Measurements from ENCODE around the gene KRTAP10-9. TPM values are rescaled to one million over a fixed set of nuclear protein-coding genes. Genes with fewer than 3 reads are reported as not detected.

KRTAP10-9 gene
- total RNA-seq, 1 donor from 2014 or later = not detected

DNA sequence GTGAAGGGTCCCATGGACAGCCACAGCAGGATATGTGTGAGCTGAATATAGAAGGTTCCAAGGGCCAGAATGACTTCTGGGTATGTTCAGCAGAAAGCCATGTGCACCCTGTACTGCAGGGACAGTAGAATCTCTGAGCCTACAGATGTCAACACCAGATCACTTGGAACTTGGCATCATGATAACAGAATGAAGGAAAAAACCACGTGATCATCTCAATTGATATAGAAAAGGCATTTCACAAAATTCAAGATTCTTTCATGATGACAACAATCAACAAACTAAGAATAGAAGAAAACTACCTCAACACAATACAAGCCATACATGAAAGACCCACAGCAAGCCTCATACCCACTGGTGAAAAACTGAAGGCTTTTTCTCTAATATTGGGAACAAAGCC, 40.7 kb downstream of the KRTAP10-9 start:
- Mint-ChIP-seq H3K27me3 (ENCODE audit: low read depth) (peaks cover 30% of the 10 kb centered on the region), H3K36me3 (ENCODE audit: low read depth) (no peaks in the 10 kb centered on the region), H3K27ac (ENCODE audit: unreplicated experiment) (no peak overlapping the region), H3K4me3 (ENCODE audit: unreplicated experiment) (no peak overlapping the region), H3K9me3 (ENCODE audit: low read depth) (peaks cover 31% of the 10 kb centered on the region), H3K4me1 (ENCODE audit: low read depth) (no peaks in the 10 kb centered on the region)
- TF ChIP-seq, protein P1, sequence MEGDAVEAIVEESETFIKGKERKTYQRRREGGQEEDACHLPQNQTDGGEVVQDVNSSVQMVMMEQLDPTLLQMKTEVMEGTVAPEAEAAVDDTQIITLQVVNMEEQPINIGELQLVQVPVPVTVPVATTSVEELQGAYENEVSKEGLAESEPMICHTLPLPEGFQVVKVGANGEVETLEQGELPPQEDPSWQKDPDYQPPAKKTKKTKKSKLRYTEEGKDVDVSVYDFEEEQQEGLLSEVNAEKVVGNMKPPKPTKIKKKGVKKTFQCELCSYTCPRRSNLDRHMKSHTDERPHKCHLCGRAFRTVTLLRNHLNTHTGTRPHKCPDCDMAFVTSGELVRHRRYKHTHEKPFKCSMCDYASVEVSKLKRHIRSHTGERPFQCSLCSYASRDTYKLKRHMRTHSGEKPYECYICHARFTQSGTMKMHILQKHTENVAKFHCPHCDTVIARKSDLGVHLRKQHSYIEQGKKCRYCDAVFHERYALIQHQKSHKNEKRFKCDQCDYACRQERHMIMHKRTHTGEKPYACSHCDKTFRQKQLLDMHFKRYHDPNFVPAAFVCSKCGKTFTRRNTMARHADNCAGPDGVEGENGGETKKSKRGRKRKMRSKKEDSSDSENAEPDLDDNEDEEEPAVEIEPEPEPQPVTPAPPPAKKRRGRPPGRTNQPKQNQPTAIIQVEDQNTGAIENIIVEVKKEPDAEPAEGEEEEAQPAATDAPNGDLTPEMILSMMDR (IDR thresholded peaks at IDR 0.05) = no peak
- no peak for DNase-seq (ENCODE audit: low spot score)

- peaks cover 36% of the 10 kb centered on the region for H3K9me3 Mint-ChIP-seq (ENCODE audit: low read depth)
- no peak overlapping the region for H3K27ac Mint-ChIP-seq (ENCODE audit: unreplicated experiment)
- H3K36me3 Mint-ChIP-seq (ENCODE audit: low read depth) = peaks cover 3% of the 10 kb centered on the region
- TF ChIP-seq, protein P1 (IDR thresholded peaks at IDR 0.05) = no peak
- peaks cover 31% of the 10 kb centered on the region for H3K27me3 Mint-ChIP-seq (ENCODE audit: low read depth)
- no peak for DNase-seq (ENCODE audit: low spot score)
- H3K4me1 Mint-ChIP-seq (ENCODE audit: low read depth) = no peaks in the 10 kb centered on the region
- no peak overlapping the region for H3K4me3 Mint-ChIP-seq (ENCODE audit: unreplicated experiment)
Observed at GRCh38 chr21:44670642-44671432, 43.9 kb downstream of the KRTAP10-9 start.

GRCh38 chr21:44671911-44672310, 45.0 kb downstream of the KRTAP10-9 start:
- H3K4me3 Mint-ChIP-seq (ENCODE audit: unreplicated experiment) = no peak overlapping the region
- no peak overlapping the region for H3K27ac Mint-ChIP-seq (ENCODE audit: unreplicated experiment)
- no peak for DNase-seq (ENCODE audit: low spot score)
- H3K36me3 Mint-ChIP-seq (ENCODE audit: low read depth) = peaks cover 3% of the 10 kb centered on the region
- H3K27me3 Mint-ChIP-seq (ENCODE audit: low read depth) = peaks cover 41% of the 10 kb centered on the region
- H3K4me1 Mint-ChIP-seq (ENCODE audit: low read depth) = no peaks in the 10 kb centered on the region
- H3K9me3 Mint-ChIP-seq (ENCODE audit: low read depth) = peaks cover 36% of the 10 kb centered on the region
- TF ChIP-seq, protein P1 (IDR thresholded peaks at IDR 0.05) = no peak

GRCh38 chr21:44677881-44678280, 51.0 kb downstream of the KRTAP10-9 start:
- H3K9me3 Mint-ChIP-seq (ENCODE audit: low read depth) = peaks cover 14% of the 10 kb centered on the region
- H3K4me3 Mint-ChIP-seq (ENCODE audit: unreplicated experiment) = no peak overlapping the region
- no peak overlapping the region for H3K27ac Mint-ChIP-seq (ENCODE audit: unreplicated experiment)
- H3K27me3 Mint-ChIP-seq (ENCODE audit: low read depth) = peaks cover 69% of the 10 kb centered on the region
- H3K36me3 Mint-ChIP-seq (ENCODE audit: low read depth) = peaks cover 3% of the 10 kb centered on the region
- TF ChIP-seq, protein P1 (IDR thresholded peaks at IDR 0.05) = no peak
- no peaks in the 10 kb centered on the region for H3K4me1 Mint-ChIP-seq (ENCODE audit: low read depth)
- no peak for DNase-seq (ENCODE audit: low spot score)

Other genes with a start within 250 kb of the KRTAP10-9 start
- gene LRRC3, start 171.6 kb upstream of the KRTAP10-9 start, total RNA-seq = 3.3 to 8.0 TPM (median 7.4 TPM) in 3 replicates
- gene KRTAP10-1, start 86.9 kb upstream of the KRTAP10-9 start, total RNA-seq = not detected in 3 replicates
- not detected in 3 replicates for gene KRTAP10-2, start 75.6 kb upstream of the KRTAP10-9 start, total RNA-seq
- gene KRTAP10-3, start 68.3 kb upstream of the KRTAP10-9 start, total RNA-seq = not detected in 3 replicates
- gene KRTAP10-4, start 53.4 kb upstream of the KRTAP10-9 start, total RNA-seq = not detected in 3 replicates
- gene KRTAP10-5, start 46.5 kb upstream of the KRTAP10-9 start, total RNA-seq = not detected in 3 replicates
- not detected in 3 replicates for gene KRTAP10-6, start 34.6 kb upstream of the KRTAP10-9 start, total RNA-seq
- not detected in 3 replicates for gene KRTAP10-7, start 26.5 kb upstream of the KRTAP10-9 start, total RNA-seq
- not detected in 3 replicates for gene KRTAP10-8, start 15.0 kb upstream of the KRTAP10-9 start, total RNA-seq
- gene KRTAP10-10, start 10.3 kb downstream of the KRTAP10-9 start, total RNA-seq = not detected in 3 replicates
- not detected in 3 replicates for gene KRTAP10-11, start 19.3 kb downstream of the KRTAP10-9 start, total RNA-seq
- gene KRTAP12-4, start 27.6 kb downstream of the KRTAP10-9 start, total RNA-seq = not detected in 3 replicates
- gene KRTAP12-3, start 30.8 kb downstream of the KRTAP10-9 start, total RNA-seq = not detected in 3 replicates
- gene KRTAP12-2, start 39.8 kb downstream of the KRTAP10-9 start, total RNA-seq = not detected in 3 replicates
- not detected in 3 replicates for gene KRTAP12-1, start 55.1 kb downstream of the KRTAP10-9 start, total RNA-seq
- gene KRTAP10-12, start 70.1 kb downstream of the KRTAP10-9 start, total RNA-seq = not detected in 3 replicates
- 0.15 to 0.38 TPM in 2 of 3 replicates, not detected in the other for gene TSPEAR, start 84.5 kb downstream of the KRTAP10-9 start, total RNA-seq
- 48.5 to 75.5 TPM (median 54.8 TPM) in 3 replicates for gene UBE2G2, start 174.7 kb downstream of the KRTAP10-9 start, total RNA-seq
- 51.3 to 60.3 TPM (median 52.3 TPM) in 3 replicates for gene SUMO3, start 191.0 kb downstream of the KRTAP10-9 start, total RNA-seq
- 225 to 333 TPM (median 329 TPM) in 3 replicates for gene PTTG1IP, start 246.6 kb downstream of the KRTAP10-9 start, total RNA-seq